GM12891 (cell line): ENCODE results near the gene SESTD1.
"Not testable (repeated sequence)": the region's sequence is repeated elsewhere in the genome, so short reads cannot be mapped to it uniquely, and the experiment has no call there.

Source experiments
- POLR2A ChIP-seq: IDR thresholded peaks from 2 replicates; pipeline ENCODE4 v1.6.1; 2011; ENCODE audit warnings: low read depth, low read length, control low read depth
- POLR2AphosphoS5 ChIP-seq: IDR thresholded peaks from 2 replicates; pipeline ENCODE4 v1.6.1; 2011; ENCODE audit warnings: low read depth, low read length, control low read depth
- SPI1 ChIP-seq: IDR thresholded peaks from 2 replicates; pipeline ENCODE4 v1.6.1; 2011; ENCODE audit warnings: low read depth, low read length, control low read depth

GRCh38 chr2:179092912-179093311, 171.7 kb downstream of the SESTD1 start:
- TF ChIP-seq POLR2A, POLR2AphosphoS5, SPI1: not testable (repeated sequence)
